HUDEP-2 (cell line): Measurements from ENCODE around the gene LMAN1L.
A peak's percentile ranks its signal among the peaks of the same experiment; 100 is the strongest.

Source experiments
- DNase-seq, 76 experiments: peaks; one replicate each; lab custom pipeline; 2025; ENCODE audit not compliant: unreplicated experiment in 76 of 76; lab: John Stamatoyannopoulos, UW

The LMAN1L gene

GRCh38 chr15:74833376-74834107, 20.9 kb downstream of the LMAN1L start:
- no peak for DNase-seq

GRCh38 chr15:74835312-74835823, 22.7 kb downstream of the LMAN1L start:
- peak in 35 of 76 experiments; percentile 4 to 55 (median 27) for DNase-seq

- no peak for DNase-seq
Observed at GRCh38 chr15:74836846-74837245, 24.2 kb downstream of the LMAN1L start.

GRCh38 chr15:74837482-74838136, 25.0 kb downstream of the LMAN1L start:
- DNase-seq = no peak

DNA sequence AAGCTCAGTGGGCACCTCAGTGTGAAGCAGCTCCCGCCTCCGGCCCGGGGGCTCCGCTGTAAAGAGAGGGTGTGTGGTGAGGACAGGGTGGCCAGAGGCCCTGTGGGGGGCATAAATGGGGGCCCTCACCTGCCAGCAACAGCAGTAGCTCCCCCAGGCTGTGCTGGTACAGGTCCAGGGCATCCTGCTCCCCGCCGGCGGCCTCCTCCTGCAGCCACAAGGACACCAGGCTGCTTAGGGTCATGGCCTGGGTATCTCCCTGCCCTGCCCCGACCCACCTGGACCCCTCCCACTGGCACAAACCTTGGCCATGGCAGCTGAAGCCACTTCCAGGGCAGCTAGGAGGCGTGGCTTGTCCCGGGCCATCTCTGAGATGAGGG, 25.5 kb downstream of the LMAN1L start:
- DNase-seq = no peak

GRCh38 chr15:74838746-74839525, 26.3 kb downstream of the LMAN1L start:
- DNase-seq = no peak

DNA sequence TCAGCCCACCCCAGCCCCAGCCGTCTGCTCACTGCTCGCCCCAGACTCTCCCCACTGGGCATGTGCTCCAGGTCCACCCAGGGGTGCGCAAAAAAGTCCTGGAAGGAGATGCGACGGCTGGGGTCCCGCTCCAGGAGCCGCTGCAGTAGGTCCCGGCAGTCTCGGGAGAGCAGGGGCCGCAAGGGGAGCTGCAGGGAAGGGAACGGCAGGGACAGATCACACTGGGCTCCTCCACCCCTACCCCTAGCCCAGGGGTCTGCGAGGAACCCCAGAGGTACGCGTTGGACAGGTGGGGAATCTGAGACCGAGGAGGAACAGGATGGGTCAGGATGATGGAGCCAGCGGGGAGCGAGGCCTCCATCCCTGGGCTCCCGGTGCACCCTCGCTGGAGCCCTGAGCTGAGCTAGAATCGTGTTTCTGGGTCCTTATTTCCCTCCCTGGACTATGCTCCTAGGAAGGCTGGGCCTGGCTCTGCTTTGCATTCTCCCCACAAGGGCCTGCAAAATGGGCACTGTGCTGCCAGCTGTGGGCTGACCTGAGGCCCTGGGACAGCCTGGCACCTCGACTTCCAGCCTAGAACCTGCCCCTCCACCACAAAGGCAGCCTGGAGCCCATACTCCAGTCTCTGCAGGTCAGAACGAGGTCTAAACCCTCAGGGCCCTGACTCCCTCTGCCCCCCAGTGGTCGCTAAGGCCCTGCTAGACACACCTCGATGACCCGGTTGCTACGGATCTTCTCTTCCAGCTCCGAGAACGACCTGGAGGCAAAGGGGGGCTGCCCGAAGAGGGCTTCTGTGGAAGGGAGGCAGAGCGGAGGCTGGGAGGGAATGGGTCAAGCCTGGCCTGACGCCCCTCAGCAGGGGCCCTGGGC, 27.1 kb downstream of the LMAN1L start:
- DNase-seq = no peak

DNA sequence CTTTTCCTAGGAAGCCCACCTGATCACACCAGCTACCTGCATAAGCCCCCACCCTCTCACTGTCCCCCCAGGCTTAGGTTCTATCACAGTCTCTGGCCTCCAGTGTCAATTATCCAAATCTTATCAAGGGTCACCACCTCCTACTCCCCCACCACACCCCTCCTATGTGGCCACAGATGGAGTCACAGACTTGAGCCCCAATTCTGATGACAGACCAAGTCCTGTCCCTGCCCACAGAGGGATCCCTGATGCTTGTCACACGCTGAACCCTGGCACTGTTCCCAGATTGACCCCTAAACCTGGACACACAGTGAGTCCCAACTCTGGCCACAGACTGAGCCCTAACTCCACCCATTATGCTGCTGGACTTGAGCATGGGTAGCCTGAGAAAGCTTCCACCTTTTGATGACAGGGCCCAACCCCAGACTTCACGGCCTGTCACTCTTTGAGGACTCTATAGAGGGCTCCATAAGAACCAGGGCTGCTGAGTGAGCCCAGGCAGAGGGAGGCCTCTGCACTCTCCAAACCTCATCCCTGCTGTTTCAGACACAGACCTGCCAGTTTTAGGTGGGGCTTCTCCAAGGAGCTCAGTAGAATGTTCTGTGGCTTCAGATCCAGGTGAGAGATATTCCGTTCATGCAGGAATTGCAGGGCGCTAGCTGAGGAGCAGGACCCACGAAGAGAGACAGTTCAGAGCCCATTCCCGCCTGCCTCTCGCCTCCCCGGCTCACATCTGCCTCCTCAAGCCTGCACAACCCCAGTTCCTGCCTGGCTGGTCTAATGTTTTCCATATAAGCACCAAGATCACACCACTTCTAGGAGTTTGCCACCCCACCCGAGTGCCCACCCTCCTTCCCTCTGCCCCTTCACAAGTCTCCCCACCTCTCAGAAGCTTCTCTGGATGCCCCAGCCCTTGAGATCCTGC, 28.5 kb downstream of the LMAN1L start:
- peak in 4 of 76 experiments; percentile 10 to 21 (median 16) for DNase-seq

- no peak for DNase-seq
Observed at GRCh38 chr15:74841891-74842373, 29.3 kb downstream of the LMAN1L start.

GRCh38 chr15:74842581-74843444, 30.2 kb downstream of the LMAN1L start, which contains the start of gene ULK3:
TSS of gene ULK3 (minus strand) at chr15:74843156. CDS start at chr15:74843105, 51 bp downstream.
- DNase-seq = peak in 74 of 76 experiments; percentile 25 to 93 (median 76)

DNA sequence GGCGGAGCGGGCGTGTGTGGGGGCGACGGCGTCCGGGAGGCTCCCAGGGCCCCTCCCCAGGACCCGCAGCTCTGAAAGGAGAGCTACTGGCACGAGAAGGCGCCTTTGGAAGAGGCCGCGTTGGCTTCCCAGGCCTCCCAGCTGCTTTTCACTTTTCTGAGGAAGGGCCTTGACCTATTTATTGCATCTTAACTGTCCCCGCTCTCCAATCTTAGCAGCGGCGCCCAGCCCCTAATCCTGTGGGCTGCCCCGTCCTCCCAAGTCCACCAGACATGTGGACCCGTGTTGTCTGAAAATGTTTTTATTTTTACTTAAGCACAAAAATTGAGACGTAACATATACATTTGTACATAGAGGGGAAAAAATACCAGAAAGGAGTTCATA, 30.8 kb downstream of the LMAN1L start:
- no peak for DNase-seq

DNA sequence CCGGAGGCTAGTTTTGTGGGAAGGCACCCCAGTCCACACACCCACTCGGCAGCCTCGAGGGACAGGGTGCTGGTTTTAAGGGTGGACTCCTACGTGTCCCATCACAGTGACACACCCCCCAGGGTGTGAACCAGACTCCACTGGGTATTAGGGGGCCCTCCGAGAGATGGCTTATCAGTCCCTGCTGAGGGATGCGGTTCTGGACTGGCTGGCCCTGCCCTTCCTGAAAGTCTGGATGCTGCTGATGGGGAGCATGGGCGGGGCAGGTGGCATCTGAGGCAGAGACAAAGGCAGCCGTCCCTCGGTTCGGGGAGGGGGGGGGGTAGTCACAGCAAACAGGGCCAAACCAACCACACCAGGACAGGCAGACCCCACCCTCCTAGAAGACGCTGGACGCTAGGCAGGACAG, 31.3 kb downstream of the LMAN1L start:
- peak in 70 of 76 experiments; percentile 13 to 82 (median 56) for DNase-seq

DNA sequence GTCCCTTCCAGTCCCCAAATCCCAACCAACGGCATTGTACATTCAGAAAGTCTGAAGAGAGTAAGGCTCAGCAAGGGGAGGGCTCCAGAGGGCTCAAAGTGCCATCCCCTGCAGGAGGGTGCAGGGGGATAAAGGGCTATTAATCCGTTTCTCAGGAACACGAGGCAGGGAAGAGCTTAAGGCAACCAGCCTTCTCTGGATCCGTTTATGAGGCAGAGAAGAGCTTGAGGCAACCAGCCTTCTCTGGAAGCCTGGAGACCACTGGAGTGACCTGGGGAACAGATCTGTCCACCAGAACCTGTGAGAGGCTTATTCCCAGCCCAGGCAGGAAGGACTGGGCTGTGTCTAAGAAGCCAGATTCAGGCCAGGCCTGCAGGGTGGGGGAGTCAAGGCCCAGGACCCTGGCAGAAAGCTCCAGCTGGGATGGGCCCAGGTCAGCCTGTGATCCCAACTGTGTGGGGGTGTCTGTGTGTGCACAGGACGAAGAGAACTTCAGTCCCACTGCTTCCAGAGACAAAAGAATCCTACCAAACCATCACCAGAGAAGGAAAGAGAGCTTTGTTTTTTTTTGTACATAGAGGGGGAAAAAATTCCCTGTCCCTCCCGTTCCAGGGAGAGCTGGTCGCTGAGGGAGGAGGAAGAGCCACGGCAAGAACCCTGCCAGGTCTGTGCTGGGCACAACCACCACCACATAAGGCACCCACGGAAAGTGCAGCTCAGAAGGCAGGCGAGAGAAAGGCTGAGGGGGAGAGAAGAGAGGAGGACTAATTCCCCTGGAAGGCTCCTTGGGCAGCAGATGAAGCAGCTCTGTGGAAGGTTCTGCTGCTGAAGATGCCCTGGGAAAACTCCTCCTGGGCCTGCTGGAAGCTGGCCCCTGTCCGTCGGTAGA, 31.9 kb downstream of the LMAN1L start:
- no peak for DNase-seq

DNA sequence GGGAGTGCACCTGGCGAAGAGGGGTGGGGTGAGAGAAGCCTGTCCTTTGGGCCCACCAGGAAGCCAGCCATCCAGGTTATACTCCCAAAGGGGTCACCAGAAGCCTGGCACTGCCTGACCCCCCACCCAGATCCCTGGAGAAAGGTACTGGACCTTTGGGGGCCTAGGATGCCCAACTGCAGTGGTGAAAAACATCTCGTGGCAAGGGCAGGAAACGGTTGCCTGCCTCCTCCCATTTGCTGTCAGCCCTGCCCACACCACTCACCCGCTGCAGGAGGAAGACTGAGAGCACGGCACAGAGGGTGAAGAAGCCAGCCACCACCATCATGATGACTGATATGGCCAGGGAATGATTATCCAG, 32.6 kb downstream of the LMAN1L start:
- DNase-seq = peak in 17 of 76 experiments; percentile 12 to 51 (median 27)

GRCh38 chr15:74845581-74845980, 32.9 kb downstream of the LMAN1L start:
- no peak for DNase-seq

GRCh38 chr15:74847432-74847831, 34.8 kb downstream of the LMAN1L start:
- DNase-seq = peak in 34 of 76 experiments; percentile 3 to 57 (median 25)

GRCh38 chr15:74850393-74850792, 37.8 kb downstream of the LMAN1L start:
- no peak for DNase-seq
